OCI-LY3 (cell line): ENCODE data around the gene RNF144A.

Experiments used
- EZH2phosphoT487 ChIP-seq: fragments of 200-600 bp; shearing (Covaris generic); IDR thresholded peaks from 2 replicates; pipeline ENCODE4 v1.6.1; 2018; ENCODE audit warnings: antibody characterized with exemption, mixed run types, low read depth
- TF ChIP-seq, protein P1 (sequence below): fragments of 200-600, 300-600 bp; sonication (generic); IDR thresholded peaks from 2 replicates; pipeline ENCODE4 v1.5.1; 2014; ENCODE audit warnings: antibody characterized with exemption, low read length, low read depth

DNA sequence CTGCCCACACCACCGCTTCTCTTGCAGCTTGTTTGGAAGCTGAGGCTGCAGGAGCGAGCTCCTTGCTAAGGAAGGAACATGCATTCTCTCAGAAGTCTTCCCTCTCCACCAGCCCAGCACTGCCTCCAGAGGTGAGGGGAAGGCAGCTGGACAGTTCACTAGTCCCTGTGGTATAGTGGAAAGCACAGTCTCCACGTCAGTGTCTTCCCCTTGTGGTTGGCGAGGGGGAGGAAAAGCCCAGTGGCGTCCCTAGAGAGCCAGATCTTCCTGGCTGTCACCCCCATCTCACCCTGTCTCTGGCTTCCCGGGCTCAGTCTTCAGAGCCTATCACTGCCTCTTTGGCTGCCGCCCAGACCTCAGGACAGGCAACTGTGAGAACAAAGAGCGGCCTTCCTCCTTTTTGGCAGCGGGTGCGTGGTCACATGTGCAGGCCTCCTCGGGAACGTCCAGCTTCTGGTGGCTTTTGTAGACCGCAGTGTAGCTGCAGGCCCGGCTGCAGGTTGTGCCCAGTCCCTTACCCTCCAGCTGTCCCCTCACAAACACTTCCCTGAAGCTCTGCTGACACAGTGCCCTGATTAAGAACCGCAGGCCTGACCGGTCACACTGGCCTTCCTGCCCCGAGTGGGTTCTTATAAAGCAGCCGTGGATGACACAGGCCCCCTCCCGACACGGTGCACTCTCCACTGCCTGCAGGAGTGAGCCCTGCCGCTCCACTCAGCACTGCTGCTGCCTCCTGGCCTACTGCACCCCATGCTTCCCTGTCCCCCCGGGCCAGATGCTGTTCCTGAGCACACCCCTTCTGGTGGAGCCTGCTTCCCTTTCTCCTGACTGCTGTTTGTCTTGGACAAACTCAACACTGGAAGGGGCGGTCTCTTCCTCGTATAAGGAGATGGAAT is 90.9 kb downstream of the RNF144A start:
- TF ChIP-seq, protein P1, sequence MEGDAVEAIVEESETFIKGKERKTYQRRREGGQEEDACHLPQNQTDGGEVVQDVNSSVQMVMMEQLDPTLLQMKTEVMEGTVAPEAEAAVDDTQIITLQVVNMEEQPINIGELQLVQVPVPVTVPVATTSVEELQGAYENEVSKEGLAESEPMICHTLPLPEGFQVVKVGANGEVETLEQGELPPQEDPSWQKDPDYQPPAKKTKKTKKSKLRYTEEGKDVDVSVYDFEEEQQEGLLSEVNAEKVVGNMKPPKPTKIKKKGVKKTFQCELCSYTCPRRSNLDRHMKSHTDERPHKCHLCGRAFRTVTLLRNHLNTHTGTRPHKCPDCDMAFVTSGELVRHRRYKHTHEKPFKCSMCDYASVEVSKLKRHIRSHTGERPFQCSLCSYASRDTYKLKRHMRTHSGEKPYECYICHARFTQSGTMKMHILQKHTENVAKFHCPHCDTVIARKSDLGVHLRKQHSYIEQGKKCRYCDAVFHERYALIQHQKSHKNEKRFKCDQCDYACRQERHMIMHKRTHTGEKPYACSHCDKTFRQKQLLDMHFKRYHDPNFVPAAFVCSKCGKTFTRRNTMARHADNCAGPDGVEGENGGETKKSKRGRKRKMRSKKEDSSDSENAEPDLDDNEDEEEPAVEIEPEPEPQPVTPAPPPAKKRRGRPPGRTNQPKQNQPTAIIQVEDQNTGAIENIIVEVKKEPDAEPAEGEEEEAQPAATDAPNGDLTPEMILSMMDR, result no peak
- no peak for TF ChIP-seq EZH2phosphoT487
